Activated T-helper 2 cell treated with anti-CD3 and anti-CD28 coated beads, Interferon-gamma antibody, Interleukin-2, Interleukin-4, amounts not matched to agents 10 μg/mL and 5 μg/mL and 100 μg/mL, durations not matched to agents 14 hours and 24 hours and 36 hours (primary cell): ENCODE results near the gene LYST. TPM values are rescaled to one million over a fixed set of nuclear protein-coding genes. Genes with fewer than 3 reads are reported as not detected.
A peak's percentile ranks its signal among the peaks of the same experiment; 100 is the strongest.
"Not testable (repeated sequence)": the region's sequence is repeated elsewhere in the genome, so short reads cannot be mapped to it uniquely, and the experiment has no call there.

Experiments
- DNase-seq: peaks from one replicate; pipeline ENCODE4 v3.0.0; 2021; ENCODE audit warnings: low spot score
- H3K27ac Mint-ChIP-seq: one replicate; pipeline ENCODE4 v1.8.0; 2021; ENCODE audit warnings: mixed read lengths
- H3K27me3 Mint-ChIP-seq: one replicate; pipeline ENCODE4 v1.8.0; 2021; ENCODE audit warnings: low read depth, mixed read lengths
- H3K36me3 Mint-ChIP-seq: one replicate; pipeline ENCODE4 v1.8.0; 2021; ENCODE audit warnings: low read depth, mixed read lengths
- H3K4me1 Mint-ChIP-seq: one replicate; pipeline ENCODE4 v1.8.0; 2021; ENCODE audit warnings: low read depth, mixed read lengths
- H3K4me3 Mint-ChIP-seq: one replicate; pipeline ENCODE4 v1.8.0; 2021; ENCODE audit warnings: low read depth, mild to moderate bottlenecking, moderate library complexity, mixed read lengths
- H3K9me3 Mint-ChIP-seq: one replicate; pipeline ENCODE4 v1.8.0; 2021; ENCODE audit warnings: mixed read lengths
- intact Hi-C: fragments of 100-400 bp; cut with micrococcal nuclease; formaldehyde crosslinking; loops from one replicate; pipeline ENCODE4 v1.15.1; 2023
- total RNA-seq: library from RNA; stranded (reverse); gene quantifications from 2 replicates; pipeline ENCODE4 v1.2.3, GENCODE V29; 2022

LYST gene
- total RNA-seq, 1 donor from 2014 or later = 98.6 TPM

GRCh38 chr1:235848251-235848650, 18.5 kb downstream of the LYST start:
- H3K27me3 Mint-ChIP-seq, DNase-seq: not testable (repeated sequence)
- Mint-ChIP-seq H3K27ac (peak overlapping the region; percentile 82), H3K4me1 (peaks cover 63% of the 10 kb centered on the region), H3K36me3 (peaks cover 52% of the 10 kb centered on the region), H3K4me3 (peak overlapping the region; percentile 50), H3K9me3 (peaks cover 13% of the 10 kb centered on the region)
- intact Hi-C loops = loop anchor here (1.0 kb wide), 1 partner anchor 9 kb away; no protein-coding TSS in a partner anchor

GRCh38 chr1:235845656-235846107, 21.0 kb downstream of the LYST start:
- Mint-ChIP-seq H3K27ac (peak overlapping the region; percentile 40), H3K4me3 (peak overlapping the region; percentile 7)
- intact Hi-C loops = not testable (repeated sequence)

GRCh38 chr1:235844776-235845175, 21.9 kb downstream of the LYST start:
- H3K27ac Mint-ChIP-seq = no peak overlapping the region
- peaks cover 13% of the 10 kb centered on the region for H3K9me3 Mint-ChIP-seq
- intact Hi-C loops = loop anchor here (5.0 kb wide), 1 partner anchor 42 kb away; no protein-coding TSS in a partner anchor
- H3K27me3 Mint-ChIP-seq = no peaks in the 10 kb centered on the region
- H3K4me1 Mint-ChIP-seq = peaks cover 62% of the 10 kb centered on the region
- peaks cover 53% of the 10 kb centered on the region for H3K36me3 Mint-ChIP-seq
- H3K4me3 Mint-ChIP-seq = no peak overlapping the region
- DNase-seq = no peak

More at GRCh38 chr1:235845656-235846107, 21.0 kb downstream of the LYST start:
- H3K4me1 Mint-ChIP-seq = peaks cover 66% of the 10 kb centered on the region
- not testable (repeated sequence) for DNase-seq, H3K27me3 Mint-ChIP-seq
- H3K9me3 Mint-ChIP-seq = peaks cover 13% of the 10 kb centered on the region
- peaks cover 57% of the 10 kb centered on the region for H3K36me3 Mint-ChIP-seq

- Mint-ChIP-seq H3K4me1 (peaks cover 55% of the 10 kb centered on the region), H3K4me3 (no peak overlapping the region), H3K9me3 (peaks cover 13% of the 10 kb centered on the region), H3K27me3 (no peaks in the 10 kb centered on the region), H3K27ac (no peak overlapping the region), H3K36me3 (peaks cover 48% of the 10 kb centered on the region)
- intact Hi-C loops = loop anchor here (5.0 kb wide), 1 partner anchor 41 kb away; no protein-coding TSS in a partner anchor
- no peak for DNase-seq
Measured at GRCh38 chr1:235843461-235843961, 23.2 kb downstream of the LYST start.

GRCh38 chr1:235841938-235842545, 24.7 kb downstream of the LYST start:
- Mint-ChIP-seq H3K27ac (no peak overlapping the region), H3K4me3 (no peak overlapping the region), H3K36me3 (peaks cover 36% of the 10 kb centered on the region), H3K4me1 (peaks cover 42% of the 10 kb centered on the region), H3K27me3 (no peaks in the 10 kb centered on the region), H3K9me3 (peaks cover 9% of the 10 kb centered on the region)
- DNase-seq = no peak
- intact Hi-C loops = loop anchor here (5.0 kb wide), 1 partner anchor 40 kb away; no protein-coding TSS in a partner anchor

GRCh38 chr1:235838021-235838420, 28.7 kb downstream of the LYST start:
- DNase-seq = no peak
- intact Hi-C loops = no loop called here
- H3K27ac Mint-ChIP-seq = no peak overlapping the region
- peaks cover 27% of the 10 kb centered on the region for H3K36me3 Mint-ChIP-seq
- no peaks in the 10 kb centered on the region for H3K27me3 Mint-ChIP-seq
- no peak overlapping the region for H3K4me3 Mint-ChIP-seq
- no peaks in the 10 kb centered on the region for H3K9me3 Mint-ChIP-seq
- H3K4me1 Mint-ChIP-seq = peaks cover 28% of the 10 kb centered on the region

GRCh38 chr1:235835226-235835625, 31.5 kb downstream of the LYST start:
- Mint-ChIP-seq H3K27ac (no peak overlapping the region), H3K36me3 (peaks cover 29% of the 10 kb centered on the region), H3K4me3 (no peak overlapping the region), H3K27me3 (no peaks in the 10 kb centered on the region), H3K4me1 (peaks cover 20% of the 10 kb centered on the region), H3K9me3 (no peaks in the 10 kb centered on the region)
- DNase-seq = no peak
- intact Hi-C loops = no loop called here

GRCh38 chr1:235834620-235835019, 32.1 kb downstream of the LYST start:
- no peak overlapping the region for H3K27ac Mint-ChIP-seq
- DNase-seq = no peak
- H3K9me3 Mint-ChIP-seq = no peaks in the 10 kb centered on the region
- peaks cover 26% of the 10 kb centered on the region for H3K36me3 Mint-ChIP-seq
- H3K27me3 Mint-ChIP-seq = no peaks in the 10 kb centered on the region
- no peak overlapping the region for H3K4me3 Mint-ChIP-seq
- H3K4me1 Mint-ChIP-seq = peaks cover 15% of the 10 kb centered on the region
- intact Hi-C loops = no loop called here

- no peaks in the 10 kb centered on the region for H3K27me3 Mint-ChIP-seq
- intact Hi-C loops = no loop called here
- DNase-seq = no peak
- no peak overlapping the region for H3K27ac Mint-ChIP-seq
- peaks cover 32% of the 10 kb centered on the region for H3K36me3 Mint-ChIP-seq
- H3K4me1 Mint-ChIP-seq = peaks cover 8% of the 10 kb centered on the region
- no peaks in the 10 kb centered on the region for H3K9me3 Mint-ChIP-seq
- H3K4me3 Mint-ChIP-seq = no peak overlapping the region
Measured at GRCh38 chr1:235832011-235832410, 34.7 kb downstream of the LYST start.

- no peak for DNase-seq
- peaks cover 8% of the 10 kb centered on the region for H3K4me1 Mint-ChIP-seq
- no peaks in the 10 kb centered on the region for H3K9me3 Mint-ChIP-seq
- no peak overlapping the region for H3K4me3 Mint-ChIP-seq
- no peaks in the 10 kb centered on the region for H3K27me3 Mint-ChIP-seq
- peaks cover 37% of the 10 kb centered on the region for H3K36me3 Mint-ChIP-seq
- H3K27ac Mint-ChIP-seq = peak overlapping the region; percentile 25
- intact Hi-C loops = loop anchor here (1.0 to 2.0 kb wide), 2 partner anchors 24 to 27 kb away; no protein-coding TSS in a partner anchor
Measured at GRCh38 chr1:235831148-235831547, 35.6 kb downstream of the LYST start.

GRCh38 chr1:235826102-235826854, 40.4 kb downstream of the LYST start:
- Mint-ChIP-seq H3K27ac (no peak overlapping the region), H3K9me3 (no peaks in the 10 kb centered on the region), H3K36me3 (peaks cover 53% of the 10 kb centered on the region), H3K4me3 (no peak overlapping the region), H3K27me3 (no peaks in the 10 kb centered on the region), H3K4me1 (peaks cover 10% of the 10 kb centered on the region)
- intact Hi-C loops = no loop called here
- DNase-seq = no peak

GRCh38 chr1:235825229-235825628, 41.5 kb downstream of the LYST start:
- Mint-ChIP-seq H3K27ac (no peak overlapping the region), H3K9me3 (no peaks in the 10 kb centered on the region), H3K27me3 (no peaks in the 10 kb centered on the region), H3K4me1 (peaks cover 6% of the 10 kb centered on the region), H3K4me3 (no peak overlapping the region), H3K36me3 (peaks cover 49% of the 10 kb centered on the region)
- DNase-seq = no peak
- intact Hi-C loops = no loop called here

GRCh38 chr1:235823684-235824083, 43.0 kb downstream of the LYST start:
- intact Hi-C loops = no loop called here
- DNase-seq = no peak
- H3K4me1 Mint-ChIP-seq = peaks cover 6% of the 10 kb centered on the region
- no peak overlapping the region for H3K4me3 Mint-ChIP-seq
- H3K27me3 Mint-ChIP-seq = no peaks in the 10 kb centered on the region
- H3K9me3 Mint-ChIP-seq = no peaks in the 10 kb centered on the region
- H3K27ac Mint-ChIP-seq = no peak overlapping the region
- H3K36me3 Mint-ChIP-seq = peaks cover 54% of the 10 kb centered on the region
